IPS DF 6.9 (cell line): ENCODE results near the gene DNAAF3.

Experiments
- DNase-seq: peaks from one replicate; pipeline ENCODE4 v3.0.0-alpha.2; 2013; ENCODE audit warnings: low read depth, low spot score
- H3K27ac ChIP-seq: one replicate; pipeline ENCODE4 v1.5.1; 2013; ENCODE audit warnings: low read length, control low read depth
- H3K27me3 ChIP-seq: 2 replicates; pipeline ENCODE4 v1.6.1; 2013; ENCODE audit warnings: mild to moderate bottlenecking, low read length; ENCODE audit not compliant: control insufficient read depth, insufficient read depth
- H3K36me3 ChIP-seq: 2 replicates; pipeline ENCODE4 v1.6.1; 2013; ENCODE audit warnings: low read length; ENCODE audit not compliant: control insufficient read depth, insufficient read depth
- H3K4me1 ChIP-seq: 2 replicates; pipeline ENCODE4 v1.6.1; 2013; ENCODE audit warnings: low read length; ENCODE audit not compliant: control insufficient read depth, insufficient read depth
- H3K4me3 ChIP-seq: 2 replicates; pipeline ENCODE4 v1.5.1; 2013; ENCODE audit warnings: mild to moderate bottlenecking, low read length
- H3K9me3 ChIP-seq: 2 replicates; pipeline ENCODE4 v1.6.1; 2013; ENCODE audit warnings: low read length, inconsistent platforms; ENCODE audit not compliant: control insufficient read depth, insufficient read depth
- WGBS: extraction: QIAGEN DNeasy Blood & Tissue Kit; methylation state at CpG from one replicate; pipeline ENCODE4 v1.1.7; 2013; ENCODE audit warnings: mixed read lengths, missing lambda C conversion rate; ENCODE audit not compliant: insufficient read length, insufficient coverage; 5-methylcytosine and 5-hydroxymethylcytosine counted together

Gene DNAAF3

GRCh38 chr19:55197528-55197927 lies 31.1 kb upstream of the DNAAF3 start:
- no peak for DNase-seq
- no peaks in the 10 kb centered on the region for H3K4me1 ChIP-seq
- no peaks in the 10 kb centered on the region for H3K9me3 ChIP-seq
- H3K27me3 ChIP-seq, result no peaks in the 10 kb centered on the region
- H3K36me3 ChIP-seq, result no peaks in the 10 kb centered on the region
- WGBS, result no CpG with 5 or more reads among the region's 4 CpGs
- H3K4me3 ChIP-seq, result no peak overlapping the region
- no peak overlapping the region for H3K27ac ChIP-seq

- Histone ChIP-seq H3K27ac (no peak overlapping the region), H3K36me3 (no peaks in the 10 kb centered on the region), H3K4me3 (no peak overlapping the region), H3K27me3 (no peaks in the 10 kb centered on the region), H3K9me3 (no peaks in the 10 kb centered on the region), H3K4me1 (no peaks in the 10 kb centered on the region)
- WGBS, result 100% methylated on average over 1 of the region's 10 CpGs
- DNase-seq, result no peak
These were observed 30.4 kb upstream of the DNAAF3 start for GRCh38 chr19:55196803-55197202.

GRCh38 chr19:55193481-55193880 lies 27.1 kb upstream of the DNAAF3 start:
- Histone ChIP-seq H3K9me3 (no peaks in the 10 kb centered on the region), H3K4me1 (no peaks in the 10 kb centered on the region), H3K4me3 (no peak overlapping the region), H3K36me3 (no peaks in the 10 kb centered on the region), H3K27ac (no peak overlapping the region), H3K27me3 (no peaks in the 10 kb centered on the region)
- no CpG with 5 or more reads among the region's 12 CpGs for WGBS
- no peak for DNase-seq

GRCh38 chr19:55189403-55189835 lies 23.0 kb upstream of the DNAAF3 start:
- no CpG with 5 or more reads among the region's 15 CpGs for WGBS

GRCh38 chr19:55188625-55189024 lies 22.2 kb upstream of the DNAAF3 start:
- no peak overlapping the region for H3K4me3 ChIP-seq
- H3K27ac ChIP-seq, result no peak overlapping the region
- no peaks in the 10 kb centered on the region for H3K36me3 ChIP-seq
- WGBS, result no CpG with 5 or more reads among the region's 8 CpGs
- H3K27me3 ChIP-seq, result no peaks in the 10 kb centered on the region
- H3K4me1 ChIP-seq, result no peaks in the 10 kb centered on the region
- no peaks in the 10 kb centered on the region for H3K9me3 ChIP-seq
- DNase-seq, result no peak

More at GRCh38 chr19:55189403-55189835, 23.0 kb upstream of the DNAAF3 start:
- Histone ChIP-seq H3K9me3 (no peaks in the 10 kb centered on the region), H3K4me3 (no peak overlapping the region), H3K27me3 (no peaks in the 10 kb centered on the region), H3K36me3 (no peaks in the 10 kb centered on the region), H3K4me1 (no peaks in the 10 kb centered on the region), H3K27ac (no peak overlapping the region)
- DNase-seq, result no peak

GRCh38 chr19:55186080-55186479 lies 19.7 kb upstream of the DNAAF3 start:
- no peaks in the 10 kb centered on the region for H3K4me1 ChIP-seq
- H3K4me3 ChIP-seq, result no peak overlapping the region
- H3K9me3 ChIP-seq, result no peaks in the 10 kb centered on the region
- WGBS, result no CpG with 5 or more reads among the region's 12 CpGs
- no peak overlapping the region for H3K27ac ChIP-seq
- no peak for DNase-seq
- no peaks in the 10 kb centered on the region; the same call in 1 of the 2 replicates for H3K27me3 ChIP-seq
- no peaks in the 10 kb centered on the region for H3K36me3 ChIP-seq

GRCh38 chr19:55181740-55182139 lies 15.3 kb upstream of the DNAAF3 start:
- H3K9me3 ChIP-seq, result no peaks in the 10 kb centered on the region
- H3K4me3 ChIP-seq, result no peak overlapping the region
- no peaks in the 10 kb centered on the region for H3K4me1 ChIP-seq
- WGBS, result no CpG with 5 or more reads among the region's 20 CpGs
- no peak overlapping the region for H3K27ac ChIP-seq
- no peak for DNase-seq
- H3K27me3 ChIP-seq, result peaks cover 4% of the 10 kb centered on the region; the same call in 1 of the 2 replicates
- no peaks in the 10 kb centered on the region for H3K36me3 ChIP-seq

GRCh38 chr19:55179606-55180484 lies 13.4 kb upstream of the DNAAF3 start, which contains the start of gene SYT5:
Gene SYT5 (minus strand): TSS chr19:55180289. CDS start chr19:55179041, 1,248 bp downstream.
- no peaks in the 10 kb centered on the region for H3K9me3 ChIP-seq
- DNase-seq, result no peak
- H3K27me3 ChIP-seq, result peaks cover 4% of the 10 kb centered on the region; the same call in 1 of the 2 replicates
- H3K27ac ChIP-seq, result no peak within 1 kb of the TSS
- peak within 1 kb of the TSS; percentile 46; the same call in 1 of the 2 replicates for H3K4me3 ChIP-seq
- no peaks in the 10 kb centered on the region for H3K36me3 ChIP-seq
- no CpG with 5 or more reads among the region's 68 CpGs for WGBS
- H3K4me1 ChIP-seq, result no peaks in the 10 kb centered on the region

GRCh38 chr19:55178781-55179599 lies 12.6 kb upstream of the DNAAF3 start:
- no peak for DNase-seq
- Histone ChIP-seq H3K27me3 (peaks cover 4% of the 10 kb centered on the region; the same call in 1 of the 2 replicates), H3K4me3 (peak overlapping the region; percentile 46; the same call in 1 of the 2 replicates), H3K27ac (no peak overlapping the region), H3K4me1 (0 out of 2 replicates have a peak, but pooled peaks cover 2% of the 10 kb centered on the region), H3K9me3 (no peaks in the 10 kb centered on the region), H3K36me3 (no peaks in the 10 kb centered on the region)
- WGBS, result no CpG with 5 or more reads among the region's 61 CpGs

GRCh38 chr19:55176076-55176475 lies 9.7 kb upstream of the DNAAF3 start:
- Histone ChIP-seq H3K27me3 (peaks cover 6% of the 10 kb centered on the region; the same call in 1 of the 2 replicates), H3K36me3 (no peaks in the 10 kb centered on the region)
- DNase-seq, result no peak

More at GRCh38 chr19:55176076-55176475, 9.7 kb upstream of the DNAAF3 start:
- no peak overlapping the region for H3K4me3 ChIP-seq
- H3K9me3 ChIP-seq, result no peaks in the 10 kb centered on the region
- no CpG with 5 or more reads among the region's 2 CpGs for WGBS
- 0 out of 2 replicates have a peak, but pooled peaks cover 2% of the 10 kb centered on the region for H3K4me1 ChIP-seq
- H3K27ac ChIP-seq, result no peak overlapping the region
